Stimulated activated CD4-positive, alpha-beta T cell treated with anti-CD3 and anti-CD28 coated beads, TNF-alpha, amount 100 ng/mL, for 24 hours (primary cell): ENCODE measurements around the gene MEGF6.
A peak's percentile ranks its signal among the peaks of the same experiment; 100 is the strongest.

ENCODE experiments used
- DNase-seq, 3 experiments: peaks; one replicate each; pipeline ENCODE4 v3.0.0-alpha.2; 2020; ENCODE audit warnings: low read depth in 3 of 3

Gene MEGF6

DNA sequence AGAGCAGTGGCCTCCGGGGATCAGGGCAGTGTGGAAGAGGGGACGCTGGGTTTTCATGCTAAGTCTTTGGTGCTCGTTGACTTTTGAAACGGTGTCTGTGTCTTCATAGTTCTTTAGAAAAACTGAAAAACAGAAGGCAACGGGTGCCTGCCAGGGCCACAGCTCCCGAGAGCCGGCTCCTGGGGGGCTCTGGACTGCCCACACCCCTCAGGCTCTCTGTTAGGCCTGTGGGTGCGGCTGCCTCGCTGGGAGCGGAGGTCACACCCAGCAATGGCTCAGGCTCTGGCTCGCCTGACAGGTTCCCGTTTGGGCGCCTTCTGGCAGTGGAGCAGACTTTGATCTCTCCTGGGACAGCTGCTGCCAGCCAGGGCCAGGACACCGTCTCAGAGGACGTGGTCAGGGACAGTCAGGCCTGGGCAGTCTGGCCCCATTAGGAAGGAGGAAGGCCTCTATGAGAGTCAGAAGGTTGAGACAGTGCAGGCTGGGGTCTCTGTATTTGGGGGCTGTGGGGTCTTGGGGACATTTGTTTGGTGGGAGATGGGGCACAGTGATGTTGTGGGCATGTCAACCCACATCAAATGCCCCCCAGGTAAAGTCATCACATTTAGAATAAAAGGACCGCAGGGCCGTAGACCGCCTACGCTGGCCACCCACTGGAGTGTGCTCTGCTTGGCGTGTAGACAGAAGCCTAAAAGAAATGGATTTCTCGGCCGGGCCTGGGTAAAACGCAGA lies 151.2 kb downstream of the MEGF6 start:
- DNase-seq = no peak

DNA sequence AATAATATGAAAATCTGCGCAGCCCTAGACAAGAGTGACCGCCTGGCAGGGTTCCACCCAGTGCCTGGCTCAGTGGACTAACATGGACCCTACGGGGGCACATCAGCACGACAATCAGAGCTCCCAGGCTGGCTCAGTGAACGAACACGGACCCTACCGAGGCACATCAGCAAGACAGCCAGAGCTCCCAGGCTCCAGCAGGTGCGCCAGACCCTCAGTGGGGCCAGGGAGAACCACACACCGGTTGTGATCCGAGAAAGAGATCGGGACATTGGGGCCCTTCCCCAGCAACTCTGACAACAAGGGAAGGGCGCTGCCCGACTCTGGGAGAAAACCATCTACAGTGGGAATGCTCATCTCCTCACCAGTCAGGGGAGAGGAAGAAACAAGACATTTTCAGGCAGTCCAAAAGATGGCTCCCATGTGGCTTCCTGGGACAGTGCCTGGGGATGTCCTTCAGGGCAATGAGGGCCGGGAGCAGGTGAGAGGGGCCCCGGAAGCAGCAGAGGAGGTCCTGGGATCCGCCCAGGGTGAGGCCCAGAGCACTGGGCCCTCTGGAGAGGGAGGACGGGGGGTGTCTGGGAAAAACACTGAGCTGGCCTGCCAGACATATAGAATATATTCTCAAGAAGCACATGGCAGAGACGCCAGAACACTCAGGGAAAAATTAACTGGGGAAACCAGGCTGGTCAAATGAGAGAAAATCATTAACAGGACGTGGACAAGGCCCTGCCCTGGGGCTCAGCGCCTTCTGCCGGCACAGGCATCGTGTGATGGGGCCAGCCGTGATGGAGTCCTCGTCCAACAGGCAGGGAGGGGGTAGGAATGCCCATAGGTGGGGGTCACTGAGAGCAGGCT lies 152.0 kb downstream of the MEGF6 start:
- no peak for DNase-seq

DNA sequence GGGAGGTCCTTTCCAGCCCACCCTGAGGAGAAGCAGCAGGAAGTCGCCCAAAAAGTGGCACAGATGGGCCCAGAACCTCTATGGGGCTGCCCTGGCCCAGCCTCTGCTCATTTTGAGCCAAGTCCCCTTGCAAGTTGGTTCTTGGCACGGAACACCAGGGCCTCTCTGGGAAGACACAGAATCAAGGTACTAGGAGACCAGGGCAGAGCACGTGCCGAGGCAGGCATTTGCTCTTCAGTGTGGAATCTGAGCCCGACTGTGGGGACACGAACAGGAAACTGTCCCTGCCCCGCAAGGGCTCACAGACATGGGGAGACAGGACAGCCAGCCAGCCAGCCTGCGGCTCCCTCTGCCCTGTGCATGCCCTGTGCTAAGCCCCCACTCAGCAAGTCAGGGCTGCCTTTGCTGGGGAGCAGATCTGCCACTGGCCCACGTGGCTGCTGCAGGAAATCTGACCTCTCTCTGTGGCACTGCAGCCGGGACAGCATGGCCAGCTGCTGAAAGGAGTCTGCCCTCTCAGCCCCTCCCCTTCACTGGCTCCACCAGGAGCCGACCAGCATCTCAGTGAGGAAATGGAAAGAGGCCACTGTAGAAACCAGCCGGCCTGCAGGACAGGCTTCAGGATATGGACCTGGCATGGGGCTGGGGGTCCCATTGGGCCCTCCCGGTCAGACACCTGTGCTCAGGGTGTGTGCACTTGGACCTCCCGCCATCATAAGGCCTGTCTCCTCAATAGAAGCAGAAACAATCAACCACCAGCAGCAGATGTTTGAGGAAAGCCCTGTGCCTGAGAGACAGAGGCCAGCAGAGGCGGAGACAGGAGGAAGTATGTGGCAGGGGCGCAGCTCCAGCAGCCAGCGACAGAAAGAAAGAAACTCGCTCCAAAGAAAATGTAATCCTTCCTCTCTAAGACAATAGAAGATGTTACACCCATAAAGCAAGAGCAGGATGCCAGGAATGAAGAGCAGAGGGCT lies 153.1 kb downstream of the MEGF6 start:
- DNase-seq = no peak

DNA sequence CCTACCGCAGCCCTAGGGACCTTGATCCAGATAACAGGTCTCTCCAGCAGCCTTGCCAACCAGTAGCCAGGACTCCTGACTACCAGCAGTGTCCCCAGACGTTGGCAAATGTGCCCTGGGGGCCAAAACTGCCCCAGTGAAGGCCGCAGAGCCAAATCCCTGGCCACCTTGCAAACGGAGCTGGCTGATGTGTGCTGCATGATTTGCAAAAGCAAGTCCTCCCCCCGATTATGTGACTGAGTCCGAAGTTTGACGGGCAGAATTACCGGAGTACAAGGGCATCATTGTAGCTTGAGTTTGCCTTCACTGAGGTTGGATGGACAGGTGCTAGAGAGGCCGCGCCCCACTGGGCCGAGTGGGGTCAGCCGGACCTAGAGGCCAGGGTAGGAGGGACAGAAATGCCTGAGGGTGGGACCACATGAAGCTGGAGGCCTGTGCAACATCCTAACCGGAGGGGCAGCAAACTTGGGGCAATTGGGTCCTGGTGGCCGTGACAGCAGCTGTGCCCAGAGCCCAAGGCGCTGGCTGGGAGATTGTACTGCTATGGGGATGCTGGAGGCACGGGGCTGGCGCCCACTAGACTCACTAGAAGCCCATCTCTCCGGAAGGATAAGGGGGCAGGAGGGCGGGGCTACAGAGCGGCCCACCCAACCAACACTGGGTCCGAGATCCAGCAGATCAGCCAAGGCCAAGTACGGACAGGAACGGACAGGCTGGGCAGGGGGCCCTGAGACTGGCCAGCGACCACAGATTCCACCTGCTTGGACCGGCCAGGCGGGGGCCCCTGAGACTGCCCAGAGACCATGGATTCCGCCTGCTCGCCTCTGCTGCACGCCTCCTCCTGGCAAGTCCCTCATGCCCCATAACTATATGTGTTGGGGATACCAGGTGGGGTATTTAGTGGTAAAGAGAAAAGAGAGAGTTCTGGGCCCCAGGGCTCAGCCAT lies 154.1 kb downstream of the MEGF6 start:
- DNase-seq = no peak

DNA sequence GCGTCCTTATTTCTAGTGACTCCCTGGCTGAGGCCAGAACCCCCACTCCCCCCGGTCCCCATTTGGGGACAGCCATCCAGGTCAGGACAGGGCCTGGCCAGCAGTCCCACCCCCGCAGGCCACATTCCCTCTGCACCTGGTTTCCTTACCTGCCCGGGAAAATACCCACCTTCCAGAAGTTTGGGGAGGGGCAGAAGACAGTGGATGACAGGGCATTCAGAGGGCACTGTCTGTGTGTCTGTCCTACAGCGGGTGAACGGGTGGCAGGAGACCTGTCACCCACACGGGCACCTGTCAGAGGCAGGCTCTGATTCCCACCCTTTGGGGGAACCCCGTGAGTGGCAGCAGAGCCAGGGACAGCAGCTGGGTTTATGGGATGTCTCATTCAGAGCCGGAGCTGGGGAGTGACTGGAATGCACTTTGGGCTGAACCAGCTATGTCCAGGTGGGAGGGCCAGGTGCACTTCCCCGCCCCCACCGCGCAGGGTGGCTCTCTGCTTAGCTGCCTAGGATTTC lies 154.8 kb downstream of the MEGF6 start:
- no peak for DNase-seq

DNA sequence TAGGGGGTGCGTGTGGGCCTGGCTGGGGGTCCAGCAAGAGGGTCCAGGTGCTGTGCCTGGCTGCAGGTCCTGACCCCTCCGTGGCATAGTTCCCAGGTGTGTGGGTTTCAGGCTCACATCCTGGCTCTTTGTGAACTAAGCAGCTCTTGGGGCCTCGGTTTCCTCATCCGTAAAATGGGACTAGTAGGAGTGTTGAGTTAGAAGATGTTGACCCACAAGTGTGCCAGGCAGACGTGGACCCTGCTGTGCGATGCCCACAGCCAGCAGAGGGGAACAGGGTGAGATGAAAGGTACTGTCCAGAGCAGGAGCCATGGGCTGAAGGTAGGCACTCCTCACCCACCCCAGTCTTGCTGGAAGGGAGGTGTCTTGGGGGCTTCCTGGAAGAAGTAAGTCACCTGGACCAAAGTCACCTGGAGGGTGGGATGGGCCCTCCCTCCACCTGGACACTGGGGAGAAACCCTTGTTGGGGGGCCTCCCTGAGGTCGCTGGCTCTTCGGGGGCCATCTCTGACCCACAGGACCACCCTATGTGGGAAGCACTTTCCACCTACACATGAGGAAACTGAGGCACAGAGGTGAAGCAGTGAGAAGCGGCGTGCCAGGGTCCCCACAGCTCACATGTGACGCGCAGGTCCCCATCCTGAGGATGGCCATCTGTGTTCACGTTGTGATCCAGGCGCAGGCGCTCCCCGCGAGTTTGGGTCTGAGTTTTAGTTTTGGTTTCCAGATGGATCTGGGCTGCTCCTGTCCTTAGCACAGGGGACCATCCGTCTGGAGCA lies 155.4 kb downstream of the MEGF6 start:
- no peak for DNase-seq

DNA sequence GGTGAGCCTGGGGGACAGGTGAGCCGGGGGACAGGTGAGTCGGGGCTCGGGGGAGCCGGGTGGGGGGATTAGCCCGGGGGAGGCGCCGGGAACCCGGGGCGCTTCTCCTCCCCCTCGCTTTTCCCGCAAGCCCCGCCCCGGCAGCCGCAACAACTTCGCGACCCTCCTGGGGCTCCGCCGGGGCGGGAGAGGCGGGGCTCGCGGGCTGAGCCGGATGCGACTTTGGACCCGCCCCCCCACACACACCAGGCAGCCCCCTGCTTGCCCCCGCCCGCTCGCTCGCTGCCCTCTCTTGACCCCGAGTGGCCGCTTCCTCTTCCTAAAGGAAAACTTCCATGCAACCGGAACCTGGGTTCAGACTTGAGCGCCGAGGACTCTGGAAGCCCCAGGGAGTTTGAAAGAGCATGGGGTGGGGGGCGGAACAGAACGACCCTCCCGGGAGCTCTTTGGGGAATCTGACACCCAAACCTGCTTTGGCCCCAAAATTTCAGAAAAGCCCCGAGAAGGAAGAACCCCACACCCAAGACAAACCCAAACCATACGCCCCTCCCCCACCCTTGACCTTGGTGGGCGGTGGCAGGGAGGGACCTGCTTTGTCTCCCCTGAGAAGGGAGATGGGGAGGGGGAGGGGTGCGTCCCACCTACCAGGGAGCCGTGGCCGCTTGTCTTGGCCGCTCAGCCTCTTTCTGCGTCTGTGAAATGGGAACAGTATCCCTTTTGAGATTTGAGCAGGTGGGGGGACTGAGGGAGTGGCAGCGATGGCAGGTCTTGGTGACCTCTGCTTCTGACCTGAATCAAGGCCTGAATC lies 156.3 kb downstream of the MEGF6 start:
- DNase-seq = no peak

DNA sequence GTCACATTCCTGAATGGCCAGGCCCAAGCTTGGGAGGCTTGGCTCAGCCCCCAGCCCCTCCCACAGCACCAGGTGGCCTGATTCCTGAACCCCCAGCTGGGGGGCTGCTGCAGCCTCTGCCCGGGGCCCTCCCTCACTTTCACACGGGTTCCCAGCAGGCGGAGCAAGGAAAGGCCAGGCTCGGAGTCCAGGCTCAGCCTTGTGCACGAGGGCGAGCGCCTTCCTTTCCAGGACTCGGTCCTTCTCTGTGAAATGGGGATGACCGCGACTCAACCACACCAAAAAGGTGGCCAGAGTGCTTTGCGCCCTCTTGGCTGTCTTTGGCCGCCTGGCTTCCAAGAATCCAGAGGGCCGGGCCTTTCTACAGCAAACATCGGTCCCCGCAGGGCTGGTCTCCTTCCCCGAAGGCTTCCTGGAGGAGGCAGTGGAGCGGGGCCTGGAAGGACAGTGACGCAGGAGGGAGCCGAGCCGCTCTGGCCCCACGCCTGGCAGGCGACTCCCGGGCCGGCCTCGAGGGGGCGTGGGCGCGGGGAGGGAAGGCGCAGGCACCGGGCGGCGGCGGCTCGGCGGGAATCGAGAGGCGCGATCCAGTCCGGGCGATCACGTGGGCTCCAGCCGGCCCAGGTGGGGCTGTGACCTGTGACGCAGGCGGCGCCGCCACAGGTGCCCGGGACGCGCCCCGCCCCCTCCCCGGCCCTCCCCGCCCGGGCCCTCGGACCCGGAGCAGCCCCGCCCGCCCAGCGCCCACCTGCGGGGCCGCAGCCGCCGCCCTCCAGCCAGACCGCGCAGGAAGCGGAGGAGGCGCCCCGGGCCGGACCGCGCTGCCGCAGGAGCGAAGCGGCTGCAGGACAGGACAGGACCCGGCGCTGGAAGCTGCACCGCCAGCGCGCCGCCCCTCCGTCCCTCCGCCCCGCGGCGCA lies 157.2 kb downstream of the MEGF6 start, which contains the start of gene ARHGEF16:
Gene ARHGEF16, plus strand, starts transcription at position 775 of the 920 bp plus-strand sequence. CDS start 8,420 bp downstream, outside the sequence.
- peak in 1 of 3 experiments; percentile 29 for DNase-seq

DNA sequence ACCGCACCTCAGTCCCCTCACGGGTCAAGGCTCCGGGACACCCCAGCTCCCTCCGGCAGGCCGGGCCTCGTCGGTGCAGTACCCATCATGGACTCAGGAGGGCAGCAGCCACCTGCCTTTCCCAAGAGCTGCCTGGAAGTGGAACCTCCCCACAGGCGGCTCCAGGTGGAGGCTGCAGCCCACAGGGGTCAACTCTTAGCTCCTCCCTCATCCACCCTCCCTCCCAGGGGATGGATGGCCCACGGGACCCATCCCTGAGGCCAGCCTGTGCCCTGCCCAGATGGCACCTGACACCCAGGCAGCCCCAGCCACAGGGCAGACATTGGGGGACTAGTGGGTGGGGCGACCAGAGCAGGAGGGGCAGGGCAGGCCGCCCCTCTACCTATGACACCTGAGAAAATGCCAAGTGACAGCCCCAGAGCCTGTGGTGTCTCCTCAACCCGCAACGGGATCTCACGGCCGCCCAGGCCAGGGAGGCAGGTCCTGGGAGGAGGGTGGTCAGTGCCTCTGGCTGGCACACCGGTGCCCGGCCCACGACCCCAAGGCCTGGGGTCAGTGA lies 158.0 kb downstream of the MEGF6 start:
- peak; percentile 48 to 71 (median 48) for DNase-seq

DNA sequence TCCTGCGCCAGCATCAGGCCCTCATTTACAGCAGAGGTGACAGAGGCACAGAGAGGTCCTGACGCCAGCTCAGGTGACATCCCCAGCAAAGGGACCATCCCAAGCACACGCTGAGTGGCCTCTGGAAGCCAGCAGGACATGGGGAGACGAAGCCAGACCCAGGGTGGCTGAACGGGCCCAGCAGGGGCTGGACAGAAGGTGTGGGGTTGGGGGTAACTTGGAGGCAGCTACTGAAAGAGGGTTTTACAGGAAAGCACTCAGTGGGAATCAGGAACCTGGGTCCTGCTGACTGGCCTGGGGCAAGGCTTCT lies 158.5 kb downstream of the MEGF6 start:
- DNase-seq = no peak

DNA sequence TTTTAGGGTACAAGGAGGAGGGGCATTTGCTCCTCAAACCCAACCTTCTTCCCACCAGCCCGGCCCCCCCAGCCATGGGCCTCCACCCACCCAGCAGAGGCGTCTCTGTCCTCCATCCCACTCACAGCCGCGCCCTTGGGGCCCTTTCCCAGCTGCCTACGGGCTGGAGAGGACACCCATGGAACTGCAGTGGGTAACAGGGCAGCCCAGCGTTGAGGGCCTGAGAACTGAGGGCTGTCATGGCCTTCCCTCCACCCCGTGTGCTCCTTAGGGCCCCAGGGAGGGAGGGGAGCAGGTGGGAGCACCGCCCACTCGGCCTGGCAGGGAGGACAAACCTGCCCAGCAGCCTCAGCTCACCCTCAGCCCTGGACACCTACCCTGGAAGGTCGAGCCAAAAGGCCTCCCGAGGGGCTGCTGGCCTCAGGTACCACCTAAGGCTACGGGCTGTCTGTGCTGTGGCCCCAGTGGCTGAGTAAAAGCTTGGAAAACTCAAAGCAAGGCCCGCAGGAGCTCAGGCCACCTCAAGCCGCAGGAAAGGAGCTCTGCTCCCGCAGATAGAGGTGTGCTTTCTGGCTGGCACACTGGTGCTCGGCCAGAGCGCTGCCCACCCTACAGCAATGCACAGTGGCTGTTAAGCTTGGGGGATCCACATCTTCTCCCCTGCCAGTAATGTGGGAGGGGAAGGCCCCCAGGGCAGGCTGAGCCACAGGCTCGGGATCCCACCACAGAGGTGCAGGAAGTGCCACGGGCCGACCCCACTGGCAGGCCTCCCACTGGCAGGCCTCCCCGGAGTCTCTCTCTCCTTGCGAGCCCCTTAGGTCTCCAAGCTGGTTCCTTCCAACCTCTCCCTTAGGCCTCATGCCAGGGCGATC lies 159.1 kb downstream of the MEGF6 start:
- DNase-seq = no peak

DNA sequence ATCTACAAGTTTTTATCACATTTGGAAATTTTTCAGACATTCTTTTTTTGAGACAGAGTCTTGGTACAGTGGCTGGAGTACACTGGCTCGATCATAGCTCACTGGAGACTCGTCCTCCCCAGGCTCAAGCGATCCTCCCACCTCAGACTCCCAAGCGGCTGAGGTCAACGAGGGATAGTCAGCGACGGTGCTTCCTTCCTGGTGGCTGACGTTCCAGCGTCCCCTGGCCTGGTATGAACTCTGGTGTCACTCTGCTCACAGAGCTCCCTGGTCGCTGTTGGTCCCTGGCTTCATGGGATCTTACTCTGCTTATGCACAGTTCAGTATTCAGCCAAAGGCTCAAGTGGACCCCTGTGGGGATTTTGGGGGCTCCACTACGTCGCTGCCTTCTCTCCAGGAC lies 160.3 kb downstream of the MEGF6 start:
- DNase-seq = no peak

DNA sequence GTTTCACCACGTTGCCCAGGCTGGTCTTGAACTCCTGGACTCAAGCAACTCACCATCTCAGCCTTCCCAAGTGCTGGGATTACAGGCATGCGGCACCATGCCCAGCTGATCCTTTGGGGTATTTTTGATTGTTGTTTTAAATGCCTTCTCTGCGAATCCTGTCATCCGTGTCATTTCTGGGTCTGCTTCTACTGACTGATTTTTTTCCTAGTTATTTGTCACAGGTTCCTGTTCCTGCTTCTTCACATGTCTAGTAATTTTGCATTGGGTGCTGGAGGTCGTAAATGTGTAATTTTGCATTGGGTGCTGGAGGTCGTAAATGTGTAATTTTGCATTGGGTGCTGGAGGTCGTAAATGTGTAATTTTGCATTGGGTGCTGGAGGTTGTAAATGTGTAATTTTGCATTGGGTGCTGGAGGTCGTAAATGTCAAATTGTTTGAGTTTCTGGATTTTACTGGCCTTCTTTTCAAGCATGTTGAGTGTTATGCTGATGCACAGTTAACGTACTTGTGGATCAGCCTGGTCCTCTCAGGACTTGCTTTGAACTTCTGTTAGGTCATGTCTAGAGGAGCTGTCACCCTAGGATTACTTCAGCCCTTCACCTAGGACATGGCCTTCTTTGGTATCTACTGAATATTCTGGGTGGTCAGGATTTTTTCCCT lies 161.0 kb downstream of the MEGF6 start:
- no peak for DNase-seq

DNA sequence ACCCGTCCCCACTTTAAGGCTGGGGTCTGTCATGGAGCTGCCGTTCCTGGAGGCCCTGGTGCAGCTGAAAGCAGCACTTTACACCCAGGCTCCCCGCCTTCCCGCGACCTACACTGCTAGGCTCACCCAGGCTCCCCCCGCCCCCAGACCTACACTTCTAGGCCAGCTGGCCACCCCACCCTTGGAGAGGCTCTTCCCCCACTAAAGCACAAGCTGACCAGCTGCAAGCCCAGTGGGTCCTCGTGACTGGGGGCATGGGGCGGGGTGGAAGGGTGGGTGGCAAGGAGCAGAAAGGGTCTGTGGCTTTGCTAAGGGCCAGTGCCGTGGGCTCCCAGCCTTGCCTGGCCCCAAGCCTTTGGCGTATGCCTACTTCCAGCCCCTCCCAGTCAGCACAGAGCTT lies 166.6 kb downstream of the MEGF6 start:
- no peak for DNase-seq

DNA sequence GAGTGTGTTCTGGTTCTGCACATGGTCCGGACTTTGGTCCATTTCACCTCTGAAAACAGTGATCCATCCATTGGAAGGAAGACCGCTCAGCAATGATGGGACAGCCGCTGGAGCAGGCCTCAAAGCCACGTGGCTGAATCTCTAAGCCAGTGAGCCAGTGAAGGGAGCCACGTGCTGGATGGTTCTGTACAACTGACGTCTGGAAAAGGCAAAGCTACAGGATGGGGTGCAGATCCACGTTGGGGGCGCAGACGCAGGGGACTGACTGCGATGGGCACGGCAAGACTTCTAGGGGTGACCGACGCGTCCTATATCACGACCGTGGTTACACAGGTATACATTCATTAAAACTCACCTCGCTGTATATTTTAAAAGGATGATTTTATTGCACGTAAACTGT lies 167.0 kb downstream of the MEGF6 start:
- no peak for DNase-seq

DNA sequence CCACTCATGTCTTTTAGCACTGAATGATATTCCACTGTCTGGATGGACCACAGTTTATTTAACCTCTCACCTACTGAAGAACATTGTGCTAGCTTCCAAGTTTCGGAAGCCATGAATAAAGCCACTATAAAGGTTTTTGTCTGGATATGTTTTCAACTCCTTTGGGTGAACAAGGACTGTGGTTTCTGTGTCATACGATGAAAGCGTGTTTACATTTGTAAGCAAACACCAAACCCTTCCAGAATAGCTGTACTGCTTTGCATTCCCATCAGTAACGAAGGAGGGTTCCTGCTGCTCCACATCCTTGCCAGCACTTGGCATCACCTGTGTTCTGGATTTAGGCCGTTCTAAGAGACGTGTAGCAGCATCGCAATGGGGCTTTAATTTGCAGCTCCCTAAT lies 167.5 kb downstream of the MEGF6 start:
- DNase-seq = no peak
